ENCODE results near the gene EPX.

DNA sequence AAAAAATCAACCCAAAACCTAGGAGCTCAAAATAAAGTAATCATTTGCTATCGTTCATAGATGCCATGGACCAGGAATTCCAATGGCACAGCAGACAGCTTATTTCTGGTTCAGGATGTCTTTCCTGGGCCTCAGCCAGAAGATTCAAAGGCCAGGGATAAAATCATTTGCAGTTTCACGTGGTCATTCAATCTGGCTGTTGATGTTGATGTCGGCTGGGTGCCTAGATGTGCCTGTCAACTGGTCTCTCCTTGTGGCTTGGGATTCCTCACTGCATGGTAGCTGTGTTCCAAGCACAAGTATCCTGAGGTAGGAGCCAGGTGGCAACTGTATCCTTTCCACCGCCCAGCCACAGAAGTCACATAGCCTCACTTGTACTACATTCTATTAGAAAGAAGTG is 10.7 kb upstream of the EPX start:
- TF ChIP-seq POLR2AphosphoS5 (IDR thresholded peaks at IDR 0.05) (no peak), POLR2A (IDR thresholded peaks at IDR 0.05) (no peak)
- TF ChIP-seq, protein P1, sequence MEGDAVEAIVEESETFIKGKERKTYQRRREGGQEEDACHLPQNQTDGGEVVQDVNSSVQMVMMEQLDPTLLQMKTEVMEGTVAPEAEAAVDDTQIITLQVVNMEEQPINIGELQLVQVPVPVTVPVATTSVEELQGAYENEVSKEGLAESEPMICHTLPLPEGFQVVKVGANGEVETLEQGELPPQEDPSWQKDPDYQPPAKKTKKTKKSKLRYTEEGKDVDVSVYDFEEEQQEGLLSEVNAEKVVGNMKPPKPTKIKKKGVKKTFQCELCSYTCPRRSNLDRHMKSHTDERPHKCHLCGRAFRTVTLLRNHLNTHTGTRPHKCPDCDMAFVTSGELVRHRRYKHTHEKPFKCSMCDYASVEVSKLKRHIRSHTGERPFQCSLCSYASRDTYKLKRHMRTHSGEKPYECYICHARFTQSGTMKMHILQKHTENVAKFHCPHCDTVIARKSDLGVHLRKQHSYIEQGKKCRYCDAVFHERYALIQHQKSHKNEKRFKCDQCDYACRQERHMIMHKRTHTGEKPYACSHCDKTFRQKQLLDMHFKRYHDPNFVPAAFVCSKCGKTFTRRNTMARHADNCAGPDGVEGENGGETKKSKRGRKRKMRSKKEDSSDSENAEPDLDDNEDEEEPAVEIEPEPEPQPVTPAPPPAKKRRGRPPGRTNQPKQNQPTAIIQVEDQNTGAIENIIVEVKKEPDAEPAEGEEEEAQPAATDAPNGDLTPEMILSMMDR (IDR thresholded peaks at IDR 0.05), result no peak
